ENCODE results near the gene CD46. TPM values are rescaled to one million over a fixed set of nuclear protein-coding genes. Genes with fewer than 3 reads are reported as not detected.

CD46 gene
- total RNA-seq, 3 donors from 2014 or later, result 203 to 283 (median 204) TPM

- H3K27ac ChIP-seq, result peak overlapping the region; percentile 85 to 87
- H3K9me3 ChIP-seq, result no peaks in the 10 kb centered on the region
- peak overlapping the region in 2 of 3 donors; percentile 0 to 20 for H3K4me3 ChIP-seq
- H3K27me3 ChIP-seq, result no peaks in the 10 kb centered on the region
- peaks cover 3 to 10% of the 10 kb centered on the region in 2 donors for H3K4me1 ChIP-seq
- DNase-seq (ENCODE audit: low spot score in 2 of 2), result peak; percentile 71 to 81
- H3K36me3 ChIP-seq, result no peaks in the 10 kb centered on the region
- intact Hi-C loops (cut with DNase I; ENCODE audit: low total_unique reads), result no loop called here
- TF ChIP-seq POLR2A (IDR thresholded peaks at IDR 0.05), result no peak
- TF ChIP-seq POLR2AphosphoS5 (IDR thresholded peaks at IDR 0.05), result peak in 2 of 3 donors; percentile 7 to 27
These were observed 86.6 kb downstream of the CD46 start for GRCh38 chr1:207838156-207839082.

DNA sequence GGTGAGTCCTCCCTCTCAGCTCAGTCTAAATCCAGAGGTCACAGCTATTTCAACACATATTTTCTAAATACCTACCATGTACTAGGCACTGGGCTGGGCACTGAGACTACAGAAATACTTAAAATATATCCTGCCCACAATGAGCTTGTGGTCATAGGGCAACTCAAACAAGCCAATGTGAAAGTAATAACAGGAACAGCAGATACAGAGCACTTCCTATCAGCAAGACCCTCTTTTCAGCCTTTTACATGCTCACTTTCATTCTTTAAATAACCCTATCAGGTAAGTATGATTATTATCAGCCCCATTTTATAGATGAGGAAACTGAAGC, 87.2 kb downstream of the CD46 start:
- DNase-seq (ENCODE audit: low spot score in 2 of 2), result no peak
- H3K4me3 ChIP-seq, result no peak overlapping the region
- intact Hi-C loops (cut with DNase I; ENCODE audit: low total_unique reads), result no loop called here
- no peaks in the 10 kb centered on the region for H3K36me3 ChIP-seq
- no peaks in the 10 kb centered on the region for H3K9me3 ChIP-seq
- TF ChIP-seq POLR2AphosphoS5 (IDR thresholded peaks at IDR 0.05) (no peak), POLR2A (IDR thresholded peaks at IDR 0.05) (no peak)
- TF ChIP-seq, protein P1, sequence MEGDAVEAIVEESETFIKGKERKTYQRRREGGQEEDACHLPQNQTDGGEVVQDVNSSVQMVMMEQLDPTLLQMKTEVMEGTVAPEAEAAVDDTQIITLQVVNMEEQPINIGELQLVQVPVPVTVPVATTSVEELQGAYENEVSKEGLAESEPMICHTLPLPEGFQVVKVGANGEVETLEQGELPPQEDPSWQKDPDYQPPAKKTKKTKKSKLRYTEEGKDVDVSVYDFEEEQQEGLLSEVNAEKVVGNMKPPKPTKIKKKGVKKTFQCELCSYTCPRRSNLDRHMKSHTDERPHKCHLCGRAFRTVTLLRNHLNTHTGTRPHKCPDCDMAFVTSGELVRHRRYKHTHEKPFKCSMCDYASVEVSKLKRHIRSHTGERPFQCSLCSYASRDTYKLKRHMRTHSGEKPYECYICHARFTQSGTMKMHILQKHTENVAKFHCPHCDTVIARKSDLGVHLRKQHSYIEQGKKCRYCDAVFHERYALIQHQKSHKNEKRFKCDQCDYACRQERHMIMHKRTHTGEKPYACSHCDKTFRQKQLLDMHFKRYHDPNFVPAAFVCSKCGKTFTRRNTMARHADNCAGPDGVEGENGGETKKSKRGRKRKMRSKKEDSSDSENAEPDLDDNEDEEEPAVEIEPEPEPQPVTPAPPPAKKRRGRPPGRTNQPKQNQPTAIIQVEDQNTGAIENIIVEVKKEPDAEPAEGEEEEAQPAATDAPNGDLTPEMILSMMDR (IDR thresholded peaks at IDR 0.05), result no peak
- H3K27ac ChIP-seq, result peak overlapping the region; percentile 85 to 87
- peaks cover 3 to 10% of the 10 kb centered on the region in 2 donors for H3K4me1 ChIP-seq
- no peaks in the 10 kb centered on the region for H3K27me3 ChIP-seq

GRCh38 chr1:207840380-207840779, 88.5 kb downstream of the CD46 start:
- H3K4me1 ChIP-seq, result peaks cover 3 to 13% of the 10 kb centered on the region in 2 donors
- no peaks in the 10 kb centered on the region for H3K36me3 ChIP-seq
- no peak for DNase-seq (ENCODE audit: low spot score in 2 of 2)
- intact Hi-C loops (cut with DNase I; ENCODE audit: low total_unique reads), result no loop called here
- no peak overlapping the region for H3K4me3 ChIP-seq
- H3K27me3 ChIP-seq, result no peaks in the 10 kb centered on the region
- no peak for TF ChIP-seq POLR2AphosphoS5 (IDR thresholded peaks at IDR 0.05)
- TF ChIP-seq POLR2A (IDR thresholded peaks at IDR 0.05), result no peak
- TF ChIP-seq, protein P1 (IDR thresholded peaks at IDR 0.05), result no peak
- H3K27ac ChIP-seq, result no peak overlapping the region
- H3K9me3 ChIP-seq, result no peaks in the 10 kb centered on the region

- intact Hi-C loops (cut with DNase I; ENCODE audit: low total_unique reads), result no loop called here
- no peak for DNase-seq (ENCODE audit: low spot score in 2 of 2)
- Histone ChIP-seq H3K4me3 (no peak overlapping the region), H3K36me3 (no peaks in the 10 kb centered on the region), H3K4me1 (peaks cover 3 to 18% of the 10 kb centered on the region in 2 donors), H3K27ac (peak overlapping the region in 1 of 2 donors; percentile 59), H3K27me3 (no peaks in the 10 kb centered on the region), H3K9me3 (no peaks in the 10 kb centered on the region)
- TF ChIP-seq POLR2A (IDR thresholded peaks at IDR 0.05), result no peak
- no peak for TF ChIP-seq POLR2AphosphoS5 (IDR thresholded peaks at IDR 0.05)
- TF ChIP-seq, protein P1 (IDR thresholded peaks at IDR 0.05), result no peak
These were observed 89.4 kb downstream of the CD46 start for GRCh38 chr1:207841293-207841692.

DNA sequence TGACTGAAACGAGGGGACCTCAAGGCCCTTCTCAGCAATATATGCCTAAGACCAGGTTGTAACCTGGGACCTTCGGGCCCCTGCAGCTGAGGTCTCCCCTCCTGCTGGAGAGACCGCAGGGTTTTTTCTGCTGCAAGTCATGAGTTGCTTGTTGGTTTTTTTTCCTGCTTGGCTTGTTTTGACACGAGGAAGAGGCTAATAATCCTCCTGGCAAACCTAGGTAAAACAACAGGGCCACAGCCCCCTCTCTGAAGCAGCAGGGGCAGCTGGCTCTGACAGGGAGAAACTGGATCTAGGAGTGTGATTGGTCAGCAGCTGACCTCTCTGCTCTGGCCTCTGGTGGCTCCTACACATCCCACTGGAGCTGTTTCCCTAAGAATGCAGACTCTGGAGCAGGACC, 90.0 kb downstream of the CD46 start:
- Histone ChIP-seq H3K27me3 (no peaks in the 10 kb centered on the region), H3K27ac (peak overlapping the region; percentile 26 to 59), H3K4me1 (peaks cover 3 to 18% of the 10 kb centered on the region in 2 donors), H3K9me3 (no peaks in the 10 kb centered on the region), H3K4me3 (no peak overlapping the region), H3K36me3 (no peaks in the 10 kb centered on the region)
- intact Hi-C loops (cut with DNase I; ENCODE audit: low total_unique reads), result no loop called here
- no peak for TF ChIP-seq POLR2A (IDR thresholded peaks at IDR 0.05)
- TF ChIP-seq, protein P1 (IDR thresholded peaks at IDR 0.05), result no peak
- TF ChIP-seq POLR2AphosphoS5 (IDR thresholded peaks at IDR 0.05), result no peak
- DNase-seq (ENCODE audit: low spot score in 2 of 2), result no peak

Measured in breast epithelium (tissue), 4 donors.